ENCODE measurements around the gene EMX2.
"Not testable (repeated sequence)": the region's sequence is repeated elsewhere in the genome, so short reads cannot be mapped to it uniquely, and the experiment has no call there.

DNA sequence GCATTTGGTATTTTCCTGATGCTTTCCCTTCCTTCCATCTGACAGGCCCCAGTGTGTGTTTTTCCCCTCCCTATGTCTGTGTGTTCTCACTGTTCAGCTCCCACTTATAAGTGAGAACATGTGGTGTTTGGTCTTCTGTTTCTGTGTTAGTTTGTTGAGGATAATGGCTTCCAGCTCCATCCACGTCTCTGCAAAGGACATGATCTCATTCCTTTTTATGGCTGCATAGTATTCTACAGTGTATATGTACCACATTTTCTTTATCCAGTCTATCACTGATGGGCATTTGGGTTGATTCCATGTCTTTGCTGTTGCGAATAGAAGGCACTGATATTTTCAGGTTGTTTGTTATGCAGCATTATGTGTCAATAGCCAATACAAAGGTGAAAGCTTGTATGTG, 42.3 kb downstream of the EMX2 start:
- not testable (repeated sequence) for TF ChIP-seq EZH2 (IDR thresholded peaks at IDR 0.05; ENCODE audit: borderline replicate concordance); CTCF (IDR thresholded peaks at IDR 0.05; ENCODE audit: poor library complexity)

Measured in hepatocyte (in vitro differentiated cells).